Measurements from ENCODE around the gene NIT1. TPM values are rescaled to one million over a fixed set of nuclear protein-coding genes. Genes with fewer than 3 reads are reported as not detected.

Gene NIT1
- total and polyA plus RNA-seq, 9 of the 15 experiments (the other 6 are each of a cell fraction or from before 2014, with no cell fraction given): 18.4 to 76.0 (median 33.7) TPM

DNA sequence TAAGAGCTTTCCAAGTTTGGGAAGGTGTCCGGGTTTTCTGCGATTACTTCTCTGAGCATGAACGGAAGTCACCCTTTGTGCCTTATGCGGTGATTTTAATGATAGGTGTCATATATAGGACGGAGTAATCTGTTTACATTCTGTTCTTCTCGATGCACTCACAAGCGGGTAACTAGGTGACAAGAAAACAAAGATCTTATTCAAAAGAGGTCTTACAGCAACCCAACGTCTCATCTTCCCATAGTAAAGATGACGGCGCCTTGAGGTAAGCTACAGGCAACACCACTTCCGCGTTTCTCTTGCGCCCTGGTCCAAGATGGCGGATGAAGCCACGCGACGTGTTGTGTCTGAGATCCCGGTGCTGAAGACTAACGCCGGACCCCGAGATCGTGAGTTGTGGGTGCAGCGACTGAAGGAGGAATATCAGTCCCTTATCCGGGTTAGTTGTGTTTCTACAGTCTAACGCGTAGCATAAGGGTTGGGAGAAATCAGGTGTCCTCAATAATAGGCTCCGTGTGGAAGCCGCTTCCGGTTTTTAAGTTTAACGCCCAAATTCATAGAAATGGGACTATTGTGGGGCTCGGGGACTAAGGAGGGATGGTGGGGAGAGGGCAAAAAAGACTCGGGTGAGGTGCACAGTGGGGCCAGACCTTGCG lies 35.9 kb downstream of the NIT1 start, which contains the start of gene UFC1 (continued):
- TF ChIP-seq, protein P1, sequence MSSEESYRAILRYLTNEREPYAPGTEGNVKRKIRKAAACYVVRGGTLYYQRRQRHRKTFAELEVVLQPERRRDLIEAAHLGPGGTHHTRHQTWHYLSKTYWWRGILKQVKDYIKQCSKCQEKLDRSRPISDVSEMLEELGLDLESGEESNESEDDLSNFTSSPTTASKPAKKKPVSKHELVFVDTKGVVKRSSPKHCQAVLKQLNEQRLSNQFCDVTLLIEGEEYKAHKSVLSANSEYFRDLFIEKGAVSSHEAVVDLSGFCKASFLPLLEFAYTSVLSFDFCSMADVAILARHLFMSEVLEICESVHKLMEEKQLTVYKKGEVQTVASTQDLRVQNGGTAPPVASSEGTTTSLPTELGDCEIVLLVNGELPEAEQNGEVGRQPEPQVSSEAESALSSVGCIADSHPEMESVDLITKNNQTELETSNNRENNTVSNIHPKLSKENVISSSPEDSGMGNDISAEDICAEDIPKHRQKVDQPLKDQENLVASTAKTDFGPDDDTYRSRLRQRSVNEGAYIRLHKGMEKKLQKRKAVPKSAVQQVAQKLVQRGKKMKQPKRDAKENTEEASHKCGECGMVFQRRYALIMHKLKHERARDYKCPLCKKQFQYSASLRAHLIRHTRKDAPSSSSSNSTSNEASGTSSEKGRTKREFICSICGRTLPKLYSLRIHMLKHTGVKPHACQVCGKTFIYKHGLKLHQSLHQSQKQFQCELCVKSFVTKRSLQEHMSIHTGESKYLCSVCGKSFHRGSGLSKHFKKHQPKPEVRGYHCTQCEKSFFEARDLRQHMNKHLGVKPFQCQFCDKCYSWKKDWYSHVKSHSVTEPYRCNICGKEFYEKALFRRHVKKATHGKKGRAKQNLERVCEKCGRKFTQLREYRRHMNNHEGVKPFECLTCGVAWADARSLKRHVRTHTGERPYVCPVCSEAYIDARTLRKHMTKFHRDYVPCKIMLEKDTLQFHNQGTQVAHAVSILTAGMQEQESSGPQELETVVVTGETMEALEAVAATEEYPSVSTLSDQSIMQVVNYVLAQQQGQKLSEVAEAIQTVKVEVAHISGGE (CRISPR knock-in tag; IDR thresholded peaks at IDR 0.05): peak; percentile 92 to 99 (median 97); a peak in 5 of 6 replicates
- TF ChIP-seq MYBL2 (IDR thresholded peaks at IDR 0.05; ENCODE audit: low read depth) (peak; percentile 42; the same call in 1 of the 2 replicates), MYBL2 (CRISPR knock-in tag; IDR thresholded peaks at IDR 0.05; ENCODE audit: borderline replicate concordance) (no peak), KDM1A (IDR thresholded peaks at IDR 0.05) (no peak), SIN3A (IDR thresholded peaks at IDR 0.05; ENCODE audit: borderline replicate concordance in 2 of 2, control insufficient read depth in 1 of 2, low read depth in 2 of 2, low read length in 2 of 2) (peak; percentile 50 to 78; a peak in 3 of 4 replicates), MAFK (IDR thresholded peaks at IDR 0.05; ENCODE audit: low read length) (no peak), CXXC5 (CRISPR knock-in tag; IDR thresholded peaks at IDR 0.05) (peak; percentile 75), KAT7 (CRISPR knock-in tag; IDR thresholded peaks at IDR 0.05; ENCODE audit: borderline replicate concordance) (peak; percentile 82; the same call in 1 of the 2 replicates), HSF4 (CRISPR knock-in tag; IDR thresholded peaks at IDR 0.05; ENCODE audit: borderline replicate concordance) (peak; percentile 50; the same call in 1 of the 2 replicates), NFATC3 (IDR thresholded peaks at IDR 0.05) (peak; percentile 73; the same call in 1 of the 2 replicates), EGR1 (conservative IDR thresholded peaks at IDR 0.05) (no peak), SREBF1 (IDR thresholded peaks at IDR 0.05; ENCODE audit: borderline replicate concordance, low read depth, low read length) (peak; percentile 68; the same call in 1 of the 2 replicates), ZNF143 (CRISPR knock-in tag; IDR thresholded peaks at IDR 0.05) (peak; percentile 34; the same call in 1 of the 2 replicates), HDAC8 (tag; IDR thresholded peaks at IDR 0.05) (0 out of 2 replicates have a peak, but pooled peaks have one; percentile 40)
- TF ChIP-seq, protein P2, sequence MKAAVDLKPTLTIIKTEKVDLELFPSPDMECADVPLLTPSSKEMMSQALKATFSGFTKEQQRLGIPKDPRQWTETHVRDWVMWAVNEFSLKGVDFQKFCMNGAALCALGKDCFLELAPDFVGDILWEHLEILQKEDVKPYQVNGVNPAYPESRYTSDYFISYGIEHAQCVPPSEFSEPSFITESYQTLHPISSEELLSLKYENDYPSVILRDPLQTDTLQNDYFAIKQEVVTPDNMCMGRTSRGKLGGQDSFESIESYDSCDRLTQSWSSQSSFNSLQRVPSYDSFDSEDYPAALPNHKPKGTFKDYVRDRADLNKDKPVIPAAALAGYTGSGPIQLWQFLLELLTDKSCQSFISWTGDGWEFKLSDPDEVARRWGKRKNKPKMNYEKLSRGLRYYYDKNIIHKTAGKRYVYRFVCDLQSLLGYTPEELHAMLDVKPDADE (conservative IDR thresholded peaks at IDR 0.05; ENCODE audit: control insufficient read depth, low read depth, low read length): 0 out of 2 replicates have a peak, but pooled peaks have one; percentile 47
- TF ChIP-seq, protein P3, sequence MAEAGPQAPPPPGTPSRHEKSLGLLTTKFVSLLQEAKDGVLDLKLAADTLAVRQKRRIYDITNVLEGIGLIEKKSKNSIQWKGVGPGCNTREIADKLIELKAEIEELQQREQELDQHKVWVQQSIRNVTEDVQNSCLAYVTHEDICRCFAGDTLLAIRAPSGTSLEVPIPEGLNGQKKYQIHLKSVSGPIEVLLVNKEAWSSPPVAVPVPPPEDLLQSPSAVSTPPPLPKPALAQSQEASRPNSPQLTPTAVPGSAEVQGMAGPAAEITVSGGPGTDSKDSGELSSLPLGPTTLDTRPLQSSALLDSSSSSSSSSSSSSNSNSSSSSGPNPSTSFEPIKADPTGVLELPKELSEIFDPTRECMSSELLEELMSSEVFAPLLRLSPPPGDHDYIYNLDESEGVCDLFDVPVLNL (CRISPR knock-in tag; IDR thresholded peaks at IDR 0.05; ENCODE audit: low read depth): 0 out of 2 replicates have a peak, but pooled peaks have one; percentile 19

Data from K562 (cell line).